ENCODE measurements around the gene HMCN2. TPM values are rescaled to one million over a fixed set of nuclear protein-coding genes. Genes with fewer than 3 reads are reported as not detected.

The HMCN2 gene
- total RNA-seq, 1 donor from 2014 or later: 7.8 TPM

GRCh38 chr9:130310456-130310855 lies 44.9 kb downstream of the HMCN2 start:
- no peak overlapping the region for H3K27ac ChIP-seq
- no peak overlapping the region for H3K4me3 ChIP-seq
- DNase-seq: no peak
- no peak for ATAC-seq
- H3K36me3 ChIP-seq: no peaks in the 10 kb centered on the region
- H3K9me3 ChIP-seq: no peaks in the 10 kb centered on the region
- H3K4me1 ChIP-seq: no peaks in the 10 kb centered on the region
- TF ChIP-seq CTCF (IDR thresholded peaks at IDR 0.05): no peak
- intact Hi-C loops (cut with DNase I): no loop called here
- no peaks in the 10 kb centered on the region for H3K27me3 ChIP-seq

GRCh38 chr9:130311003-130311402 lies 45.4 kb downstream of the HMCN2 start:
- H3K9me3 ChIP-seq: no peaks in the 10 kb centered on the region
- no peak overlapping the region for H3K27ac ChIP-seq
- H3K4me1 ChIP-seq: no peaks in the 10 kb centered on the region
- DNase-seq: no peak
- ATAC-seq: no peak
- intact Hi-C loops (cut with DNase I): no loop called here
- H3K36me3 ChIP-seq: no peaks in the 10 kb centered on the region
- H3K27me3 ChIP-seq: no peaks in the 10 kb centered on the region
- H3K4me3 ChIP-seq: no peak overlapping the region
- TF ChIP-seq CTCF (IDR thresholded peaks at IDR 0.05): no peak

- ATAC-seq (no peak), DNase-seq (no peak)
- no peaks in the 10 kb centered on the region for H3K4me1 ChIP-seq
- H3K27me3 ChIP-seq: no peaks in the 10 kb centered on the region
- H3K36me3 ChIP-seq: no peaks in the 10 kb centered on the region
- H3K4me3 ChIP-seq: no peak overlapping the region
- H3K9me3 ChIP-seq: no peaks in the 10 kb centered on the region
- no peak overlapping the region for H3K27ac ChIP-seq
- no peak for TF ChIP-seq CTCF (IDR thresholded peaks at IDR 0.05)
- intact Hi-C loops (cut with DNase I): no loop called here
These were observed 46.0 kb downstream of the HMCN2 start for GRCh38 chr9:130311408-130312140.

DNA sequence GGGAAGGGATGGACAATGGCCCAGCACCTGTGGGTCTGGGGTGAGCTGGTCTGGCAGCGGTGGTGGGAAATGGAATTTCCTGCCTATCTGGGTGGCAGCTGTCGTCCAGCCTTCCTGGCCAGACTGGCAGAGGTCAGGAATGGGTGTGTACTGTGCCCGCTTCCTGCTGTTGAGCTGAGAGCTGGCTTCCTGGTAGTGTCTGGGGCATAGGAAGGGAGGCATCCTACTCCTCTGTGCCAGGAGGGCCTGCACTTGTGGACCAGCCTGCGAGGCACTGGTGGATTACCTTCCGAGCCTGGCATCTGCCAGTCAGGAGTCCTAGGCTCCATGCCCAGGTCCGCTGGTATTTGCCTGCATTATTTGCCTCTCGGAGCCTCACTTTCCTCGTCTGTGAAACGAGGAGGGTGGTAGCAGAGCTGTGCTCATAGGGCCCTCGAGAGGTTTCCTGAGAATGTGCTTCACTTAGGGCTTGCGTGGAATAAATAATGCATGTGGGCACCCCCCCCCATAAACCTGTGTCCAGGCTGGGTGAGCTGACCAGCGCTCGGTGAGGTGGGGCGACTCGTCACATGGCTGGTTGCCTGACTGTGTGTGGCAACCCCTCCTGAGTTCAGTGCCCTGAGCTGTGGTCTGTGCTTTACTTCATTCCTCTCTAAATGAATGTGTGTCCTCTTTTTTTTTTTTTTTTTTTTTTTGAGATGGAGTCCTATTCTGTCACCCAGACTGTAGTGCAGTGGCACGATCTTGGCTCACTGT lies 47.7 kb downstream of the HMCN2 start:
- intact Hi-C loops (cut with DNase I): no loop called here
- no peak for TF ChIP-seq CTCF (IDR thresholded peaks at IDR 0.05)
- Histone ChIP-seq H3K4me1 (no peaks in the 10 kb centered on the region), H3K27me3 (no peaks in the 10 kb centered on the region), H3K27ac (no peak overlapping the region), H3K9me3 (no peaks in the 10 kb centered on the region), H3K4me3 (no peak overlapping the region), H3K36me3 (no peaks in the 10 kb centered on the region)
- ATAC-seq (peak; percentile 38), DNase-seq (no peak)

DNA sequence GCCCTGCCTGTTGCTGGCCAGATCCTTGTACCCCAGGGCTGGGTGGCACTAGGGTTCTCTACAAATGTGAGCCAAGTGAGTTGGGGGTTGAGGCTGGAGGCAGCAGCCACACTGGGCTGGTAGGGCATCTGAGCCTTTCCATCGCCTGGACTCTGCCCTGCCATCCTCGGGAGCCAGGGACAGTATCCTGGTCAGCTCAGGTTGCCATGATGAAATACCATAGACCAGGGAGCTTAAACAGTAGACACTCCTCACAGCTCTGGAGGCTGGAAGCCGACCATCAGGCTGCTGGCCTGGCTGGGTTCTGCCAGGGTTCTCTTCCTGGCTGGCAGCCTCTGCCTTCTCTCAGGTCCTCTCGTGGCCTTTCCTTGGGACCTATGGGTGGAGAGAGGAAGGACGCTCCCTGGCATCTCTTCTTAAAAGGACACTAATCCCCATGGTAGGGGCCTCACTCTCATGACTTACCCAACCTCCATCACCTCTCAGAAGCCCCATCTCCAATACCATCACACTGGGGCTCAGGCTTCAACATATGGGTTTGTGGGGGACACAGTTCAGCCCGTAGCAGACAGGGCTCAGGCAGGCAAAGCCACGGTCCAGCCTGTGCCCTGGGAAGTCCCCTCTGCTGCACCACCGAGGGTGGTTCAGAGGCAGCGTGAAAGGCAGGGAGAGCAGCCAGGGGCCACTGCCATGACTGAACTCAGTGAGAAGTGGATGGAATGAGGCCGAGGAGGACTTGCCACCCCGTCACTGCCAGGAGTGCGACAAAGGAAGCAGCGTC lies 50.1 kb downstream of the HMCN2 start:
- no peak for TF ChIP-seq CTCF (IDR thresholded peaks at IDR 0.05)
- Histone ChIP-seq H3K4me1 (no peaks in the 10 kb centered on the region), H3K4me3 (no peak overlapping the region), H3K27me3 (no peaks in the 10 kb centered on the region), H3K36me3 (no peaks in the 10 kb centered on the region), H3K27ac (no peak overlapping the region), H3K9me3 (no peaks in the 10 kb centered on the region)
- intact Hi-C loops (cut with DNase I): no loop called here
- no peak for DNase-seq
- no peak for ATAC-seq
